C1 segment of cervical spinal cord (tissue), 14 donors: Measurements from ENCODE around the gene MEST.
"Not testable (repeated sequence)": the region's sequence is repeated elsewhere in the genome, so short reads cannot be mapped to it uniquely, and the experiment has no call there.

Experiments used
- DNase-seq, 14 donors: peaks; one replicate each; lab custom pipeline; 2025; lab: John Stamatoyannopoulos, UW

Gene MEST

GRCh38 chr7:130521258-130521951 is 29.5 kb downstream of the MEST start:
- DNase-seq, result no peak

- not testable (repeated sequence) for DNase-seq
Observed at GRCh38 chr7:130523519-130524125, 31.7 kb downstream of the MEST start.

GRCh38 chr7:130524628-130525027 is 32.7 kb downstream of the MEST start:
- no peak for DNase-seq

GRCh38 chr7:130527752-130528355 is 36.0 kb downstream of the MEST start:
- DNase-seq, result not testable (repeated sequence)

GRCh38 chr7:130529417-130529816 is 37.5 kb downstream of the MEST start:
- DNase-seq, result no peak

- DNase-seq, result not testable (repeated sequence)
Observed at GRCh38 chr7:130537894-130538293, 46.0 kb downstream of the MEST start.

GRCh38 chr7:130541287-130541686 is 49.4 kb downstream of the MEST start:
- not testable (repeated sequence) for DNase-seq

- DNase-seq, result not testable (repeated sequence)
Observed at GRCh38 chr7:130542297-130542696, 50.4 kb downstream of the MEST start.

- no peak for DNase-seq
Observed at GRCh38 chr7:130543487-130544010, 51.7 kb downstream of the MEST start.

- no peak for DNase-seq
Observed at GRCh38 chr7:130544356-130544755, 52.5 kb downstream of the MEST start.

GRCh38 chr7:130553398-130554029 is 61.6 kb downstream of the MEST start:
- no peak for DNase-seq

- DNase-seq, result no peak
Observed at GRCh38 chr7:130554481-130554880, 62.6 kb downstream of the MEST start.
